Breast epithelium (tissue), 4 donors: ENCODE measurements around the gene GLI3. TPM values are rescaled to one million over a fixed set of nuclear protein-coding genes. Genes with fewer than 3 reads are reported as not detected.

Experiments used
- DNase-seq, 2 donors: peaks; one replicate each; pipeline ENCODE4 v3.0.0-alpha.2; 2019; ENCODE audit warnings: low spot score in 2 of 2
- H3K27ac ChIP-seq, 2 donors: fragments of 200-600 bp; sonication (generic) in 1 of 2; one replicate each; pipeline ENCODE4 v1.5.1; 2016 to 2019; ENCODE audit warnings: mild to moderate bottlenecking in 1 of 2
- H3K27me3 ChIP-seq, 2 donors: fragments of 200-600 bp; sonication (generic) in 1 of 2; one replicate each; pipeline versions ENCODE4 v1.5.1 to v1.6.0; 2017 to 2019; ENCODE audit warnings: control low read depth in 1 of 2, mild to moderate bottlenecking in 1 of 2
- H3K36me3 ChIP-seq: fragments of 200-600 bp; one replicate; pipeline ENCODE4 v1.5.1; 2019
- H3K4me1 ChIP-seq, 2 donors: fragments of 200-600 bp; sonication (generic); one replicate each; pipeline ENCODE4 v1.5.1; 2016 to 2019; ENCODE audit warnings: control low read depth in 1 of 2
- H3K4me3 ChIP-seq, 3 donors: fragments of 200-600 bp; sonication (generic); 1 replicate in 2 of 3; 2 replicates in 1 of 3; pipeline ENCODE4 v1.5.1; 2016 to 2019; ENCODE audit warnings: mild to moderate bottlenecking in 3 of 3, moderate library complexity in 2 of 3
- H3K9me3 ChIP-seq, 2 donors: fragments of 200-600 bp; sonication (generic) in 1 of 2; one replicate each; pipeline ENCODE4 v1.5.1; 2016 to 2019; ENCODE audit warnings: control low read depth in 1 of 2
- POLR2A ChIP-seq: fragments of 450-650 bp; IDR thresholded peaks from one replicate; pipeline ENCODE4 v1.6.1; 2016; ENCODE audit warnings: antibody characterized with exemption, mild to moderate bottlenecking, moderate library complexity
- POLR2AphosphoS5 ChIP-seq, 3 donors: sonication (generic); formaldehyde crosslinking; IDR thresholded peaks; one replicate each; pipeline ENCODE4 v1.6.1; 2017; ENCODE audit warnings: antibody characterized with exemption in 3 of 3
- intact Hi-C: fragments of 100-400 bp; cut with DNase I; formaldehyde crosslinking; loops from one replicate; pipeline ENCODE4 v1.15.1; 2023; ENCODE audit warnings: low total_unique reads
- total RNA-seq, 3 donors: library from RNA; depleted of rRNA; stranded (reverse); fragments of >200 nt; gene quantifications; one replicate each; pipeline ENCODE4 v1.1.0, GENCODE V29; 2016
- TF ChIP-seq, protein P1 (sequence below), 3 donors: fragments of 450-650 bp; IDR thresholded peaks; one replicate each; pipeline ENCODE4 v1.5.1; 2016 to 2017; ENCODE audit warnings: antibody characterized with exemption in 3 of 3, mild to moderate bottlenecking in 3 of 3, moderate library complexity in 3 of 3

Gene GLI3
- total RNA-seq, 3 donors from 2014 or later: 10.2 to 29.9 (median 22.6) TPM

- no peak for DNase-seq
- Histone ChIP-seq H3K27me3 (no peaks in the 10 kb centered on the region), H3K9me3 (no peaks in the 10 kb centered on the region), H3K4me3 (no peak overlapping the region), H3K4me1 (no peaks in the 10 kb centered on the region), H3K27ac (no peak overlapping the region), H3K36me3 (no peaks in the 10 kb centered on the region)
- TF ChIP-seq POLR2A (no peak), POLR2AphosphoS5 (IDR thresholded peaks at IDR 0.05) (no peak)
- TF ChIP-seq, protein P1, sequence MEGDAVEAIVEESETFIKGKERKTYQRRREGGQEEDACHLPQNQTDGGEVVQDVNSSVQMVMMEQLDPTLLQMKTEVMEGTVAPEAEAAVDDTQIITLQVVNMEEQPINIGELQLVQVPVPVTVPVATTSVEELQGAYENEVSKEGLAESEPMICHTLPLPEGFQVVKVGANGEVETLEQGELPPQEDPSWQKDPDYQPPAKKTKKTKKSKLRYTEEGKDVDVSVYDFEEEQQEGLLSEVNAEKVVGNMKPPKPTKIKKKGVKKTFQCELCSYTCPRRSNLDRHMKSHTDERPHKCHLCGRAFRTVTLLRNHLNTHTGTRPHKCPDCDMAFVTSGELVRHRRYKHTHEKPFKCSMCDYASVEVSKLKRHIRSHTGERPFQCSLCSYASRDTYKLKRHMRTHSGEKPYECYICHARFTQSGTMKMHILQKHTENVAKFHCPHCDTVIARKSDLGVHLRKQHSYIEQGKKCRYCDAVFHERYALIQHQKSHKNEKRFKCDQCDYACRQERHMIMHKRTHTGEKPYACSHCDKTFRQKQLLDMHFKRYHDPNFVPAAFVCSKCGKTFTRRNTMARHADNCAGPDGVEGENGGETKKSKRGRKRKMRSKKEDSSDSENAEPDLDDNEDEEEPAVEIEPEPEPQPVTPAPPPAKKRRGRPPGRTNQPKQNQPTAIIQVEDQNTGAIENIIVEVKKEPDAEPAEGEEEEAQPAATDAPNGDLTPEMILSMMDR (IDR thresholded peaks at IDR 0.05): no peak
- intact Hi-C loops: no loop called here
These were observed 203.5 kb downstream of the GLI3 start for GRCh38 chr7:42033480-42033879.

- Histone ChIP-seq H3K4me1 (no peaks in the 10 kb centered on the region), H3K9me3 (no peaks in the 10 kb centered on the region), H3K27me3 (no peaks in the 10 kb centered on the region), H3K36me3 (no peaks in the 10 kb centered on the region), H3K4me3 (no peak overlapping the region), H3K27ac (no peak overlapping the region)
- intact Hi-C loops: loop anchor here (10.0 kb wide), 1 partner anchor 1225 kb away; no protein-coding TSS in a partner anchor
- DNase-seq: no peak
- TF ChIP-seq, protein P1 (IDR thresholded peaks at IDR 0.05): no peak
- no peak for TF ChIP-seq POLR2AphosphoS5 (IDR thresholded peaks at IDR 0.05)
- no peak for TF ChIP-seq POLR2A
These were observed 207.6 kb downstream of the GLI3 start for GRCh38 chr7:42029405-42029804.

DNA sequence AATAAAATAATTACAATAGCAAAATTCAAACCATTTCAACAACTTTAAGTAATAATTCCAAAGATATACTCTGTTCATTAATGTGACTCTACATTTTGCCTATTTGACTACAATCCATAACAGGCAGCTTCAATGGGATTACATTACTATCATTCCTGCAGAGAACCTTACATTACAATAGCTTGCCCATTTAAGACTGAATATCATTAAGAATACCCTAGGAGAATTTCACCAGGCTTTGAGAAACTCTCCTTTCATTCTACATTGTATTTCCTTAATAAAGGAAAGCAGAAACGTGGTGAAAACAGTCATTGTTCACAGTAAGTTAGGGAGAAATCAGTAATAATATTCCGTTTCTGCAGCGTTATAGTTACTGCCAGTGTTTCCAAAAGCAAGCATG is 209.5 kb downstream of the GLI3 start:
- H3K9me3 ChIP-seq: no peaks in the 10 kb centered on the region
- H3K4me3 ChIP-seq: no peak overlapping the region
- H3K4me1 ChIP-seq: no peaks in the 10 kb centered on the region
- no peak for DNase-seq
- H3K27ac ChIP-seq: no peak overlapping the region
- H3K27me3 ChIP-seq: no peaks in the 10 kb centered on the region
- H3K36me3 ChIP-seq: no peaks in the 10 kb centered on the region
- TF ChIP-seq, protein P1 (IDR thresholded peaks at IDR 0.05): no peak
- intact Hi-C loops: loop anchor here (10.0 kb wide), 1 partner anchor 1227 kb away; no protein-coding TSS in a partner anchor

- Histone ChIP-seq H3K4me3 (no peak overlapping the region), H3K4me1 (no peaks in the 10 kb centered on the region), H3K27me3 (no peaks in the 10 kb centered on the region), H3K9me3 (no peaks in the 10 kb centered on the region), H3K27ac (no peak overlapping the region), H3K36me3 (no peaks in the 10 kb centered on the region)
- DNase-seq: no peak
- intact Hi-C loops: loop anchor here (10.0 kb wide), 1 partner anchor 1228 kb away; no protein-coding TSS in a partner anchor
- no peak for TF ChIP-seq POLR2A
- TF ChIP-seq POLR2AphosphoS5 (IDR thresholded peaks at IDR 0.05): no peak
- TF ChIP-seq, protein P1 (IDR thresholded peaks at IDR 0.05): no peak
These were observed 210.3 kb downstream of the GLI3 start for GRCh38 chr7:42026622-42027197.

- Histone ChIP-seq H3K9me3 (no peaks in the 10 kb centered on the region), H3K27ac (no peak overlapping the region), H3K27me3 (no peaks in the 10 kb centered on the region), H3K4me1 (no peaks in the 10 kb centered on the region), H3K4me3 (no peak overlapping the region), H3K36me3 (no peaks in the 10 kb centered on the region)
- TF ChIP-seq, protein P1 (IDR thresholded peaks at IDR 0.05): no peak
- TF ChIP-seq POLR2AphosphoS5 (IDR thresholded peaks at IDR 0.05) (no peak), POLR2A (no peak)
- intact Hi-C loops: loop anchor here (10.0 kb wide), 1 partner anchor 1229 kb away; no protein-coding TSS in a partner anchor
- no peak for DNase-seq
These were observed 211.2 kb downstream of the GLI3 start for GRCh38 chr7:42025635-42026375.
